HepG2 (cell line): Measurements from ENCODE around the gene PIGV. TPM values are rescaled to one million over a fixed set of nuclear protein-coding genes. Genes with fewer than 3 reads are reported as not detected.

Experiments
- ATAC-seq: fragments of 200-7000 bp; cut with Tn5 transposase; 3 replicates; pipeline ENCODE4 v1.9.1; 2020; ENCODE audit warnings: mild to moderate bottlenecking, moderate library complexity
- BruUV-seq: library from RNA; stranded (reverse); fragments of 400-500 nt; replicated peaks from 2 replicates; lab custom pipeline; 2021; lab: Mats Ljungman, UMichigan
- CTCF ChIA-PET: fragments of 300-600 bp; formaldehyde crosslinking; extraction: SDS; loops from one replicate; lab custom pipeline; 2021; ENCODE audit warnings: low total read pairs, inconsistent platforms, low intra/inter-chr PET ratio; lab: Yijun Ruan, JAX
- POLR2A ChIA-PET: fragments of 350-600 bp; sonication (Branson Sonifier 250); formaldehyde crosslinking; loops from one replicate; lab custom pipeline; 2020; ENCODE audit warnings: antibody characterized with exemption, inconsistent platforms; lab: Yijun Ruan, JAX
- DNase-seq: peaks from one replicate; pipeline ENCODE4 v3.0.0-alpha.2; 2015; ENCODE audit warnings: low spot score
- FAIRE-seq: peaks from 3 replicates; lab custom pipeline; 2011; peaks lifted over from hg19 to GRCh38; lab: Jason Lieb, UNC
- H2AFZ ChIP-seq: one replicate; pipeline ENCODE4 v1.6.1; 2011; ENCODE audit warnings: low read length, inconsistent platforms
- H3K27ac ChIP-seq: fragments of 300-600 bp; 3 replicates; pipeline ENCODE4 v1.8.0; 2011; ENCODE audit warnings: mixed run types, mild to moderate bottlenecking, mixed read lengths, low read length, inconsistent platforms; ENCODE audit not compliant: insufficient read depth; ENCODE audit errors: extremely low read length
- H3K27me3 ChIP-seq, 2 experiments: fragments of 200-600 bp in 1 of 2; 2 replicates in 1 of 2; 3 replicates in 1 of 2; pipeline versions ENCODE4 v1.6.0 to v1.8.0; 2011; ENCODE audit warnings: low read length in 2 of 2, mild to moderate bottlenecking in 2 of 2, moderate library complexity in 2 of 2, inconsistent platforms in 1 of 2; ENCODE audit not compliant: insufficient read depth in 2 of 2, control insufficient read depth in 1 of 2
- H3K36me3 ChIP-seq, 2 experiments: fragments of 200-600 bp in 1 of 2; replicated peaks in 1 of 2; 2 replicates in 1 of 2; 3 replicates in 1 of 2; pipeline versions ENCODE4 v1.5.1 to v1.8.0; 2011; ENCODE audit warnings: low read length in 2 of 2, inconsistent platforms in 1 of 2; ENCODE audit not compliant: insufficient read depth in 2 of 2, control insufficient read depth in 1 of 2
- H3K4me1 ChIP-seq: 2 replicates; pipeline ENCODE4 v1.5.1; 2012; ENCODE audit warnings: low read length, inconsistent platforms; ENCODE audit not compliant: insufficient read depth
- H3K4me2 ChIP-seq: 2 replicates; pipeline ENCODE4 v1.6.0; 2011; ENCODE audit warnings: low read depth, low read length, inconsistent platforms
- H3K4me3 ChIP-seq, 3 experiments: fragments of 200-600 bp in 1 of 3; sonication (generic), shearing (Covaris generic) in 1 of 3; replicated peaks in 1 of 3; 2 replicates each; pipeline ENCODE4 v1.5.1; 2011 to 2016; ENCODE audit warnings: low read length in 3 of 3, inconsistent platforms in 2 of 3, low read depth in 2 of 3, mild to moderate bottlenecking in 2 of 3, control low read depth in 1 of 3, mixed read lengths in 1 of 3; ENCODE audit not compliant: insufficient read depth in 1 of 3
- H3K79me2 ChIP-seq: one replicate; pipeline ENCODE4 v1.6.1; 2011; ENCODE audit warnings: low read length, inconsistent platforms; ENCODE audit not compliant: insufficient read depth
- H3K9ac ChIP-seq: 2 replicates; pipeline ENCODE4 v1.6.0; 2011; ENCODE audit warnings: mild to moderate bottlenecking, low read depth, low read length, inconsistent platforms; ENCODE audit not compliant: insufficient read depth
- H3K9me3 ChIP-seq: 2 replicates; pipeline ENCODE4 v1.5.1; 2012; ENCODE audit warnings: mild to moderate bottlenecking, low read length
- H4K20me1 ChIP-seq: 2 replicates; pipeline ENCODE4 v1.6.0; 2011; ENCODE audit warnings: inconsistent platforms, mild to moderate bottlenecking, low read length, moderate library complexity; ENCODE audit not compliant: insufficient read depth
- CC2D1A ChIP-seq: sonication (generic); formaldehyde crosslinking; IDR thresholded peaks from 2 replicates; pipeline ENCODE4 v1.8.1; 2023; ENCODE audit warnings: mild to moderate bottlenecking, missing genetic modification reagents
- GATAD2A ChIP-seq: IDR thresholded peaks from 2 replicates; pipeline ENCODE4 v1.6.1; 2016
- HDAC1 ChIP-seq: sonication (generic); formaldehyde crosslinking; IDR thresholded peaks from 2 replicates; pipeline ENCODE4 v1.5.1; 2020; ENCODE audit warnings: mild to moderate bottlenecking, missing genetic modification reagents
- HNRNPH1 ChIP-seq: fragments of 200-400 bp; formaldehyde crosslinking; optimal IDR thresholded peaks from 2 replicates; pipeline ENCODE3; 2017; ENCODE audit warnings: mild to moderate bottlenecking, low read depth, low read length
- JDP2 ChIP-seq: sonication (generic); formaldehyde crosslinking; IDR thresholded peaks from 2 replicates; pipeline ENCODE4 v1.8.1; 2022; ENCODE audit warnings: missing genetic modification reagents, borderline replicate concordance
- MAFG ChIP-seq: sonication (generic); formaldehyde crosslinking; IDR thresholded peaks from 2 replicates; pipeline ENCODE4 v1.5.1; 2020; ENCODE audit warnings: mild to moderate bottlenecking, missing genetic modification reagents
- NFE2L1 ChIP-seq: sonication (generic); formaldehyde crosslinking; IDR thresholded peaks from 2 replicates; pipeline ENCODE4 v1.4.0; 2020; ENCODE audit warnings: missing genetic modification reagents, mild to moderate bottlenecking, borderline replicate concordance
- PREB ChIP-seq: sonication (generic); formaldehyde crosslinking; IDR thresholded peaks from 2 replicates; pipeline ENCODE4 v1.4.0; 2020; ENCODE audit warnings: missing genetic modification reagents
- SNAPC5 ChIP-seq: sonication (generic); formaldehyde crosslinking; IDR thresholded peaks from 2 replicates; pipeline ENCODE4 v1.8.1; 2023; ENCODE audit warnings: mild to moderate bottlenecking, missing genetic modification reagents, borderline replicate concordance
- STAG1 ChIP-seq: sonication (generic); formaldehyde crosslinking; IDR thresholded peaks from 2 replicates; pipeline ENCODE4 v1.4.0; 2020; ENCODE audit warnings: missing genetic modification reagents
- TAF15 ChIP-seq: fragments of 200-400 bp; formaldehyde crosslinking; IDR thresholded peaks from one replicate; pipeline ENCODE4 v1.6.1; 2018; ENCODE audit warnings: mild to moderate bottlenecking, low read depth, low read length; ENCODE audit not compliant: poor library complexity, severe bottlenecking
- TARDBP ChIP-seq: sonication (generic); formaldehyde crosslinking; IDR thresholded peaks from 2 replicates; pipeline ENCODE4 v1.8.0; 2022; ENCODE audit warnings: mild to moderate bottlenecking, missing genetic modification reagents
- TBX2 ChIP-seq: sonication (generic); formaldehyde crosslinking; IDR thresholded peaks from 2 replicates; pipeline ENCODE4 v1.5.0; 2020; ENCODE audit warnings: missing genetic modification reagents, mild to moderate bottlenecking, borderline replicate concordance
- THAP11 ChIP-seq: IDR thresholded peaks from 2 replicates; pipeline ENCODE4 v1.6.1; 2016; ENCODE audit warnings: missing biosample characterization, missing genetic modification reagents
- XRCC5 ChIP-seq: fragments of 200-400 bp; formaldehyde crosslinking; optimal IDR thresholded peaks from 2 replicates; pipeline ENCODE3; 2017; ENCODE audit warnings: mild to moderate bottlenecking, low read length
- ZBTB49 ChIP-seq: sonication (generic); formaldehyde crosslinking; IDR thresholded peaks from 2 replicates; pipeline ENCODE4 v1.4.0; 2020; ENCODE audit warnings: missing genetic modification reagents, borderline replicate concordance
- ZFP36L1 ChIP-seq: sonication (generic); formaldehyde crosslinking; IDR thresholded peaks from 2 replicates; pipeline ENCODE4 v1.8.0; 2022; ENCODE audit warnings: mild to moderate bottlenecking, missing genetic modification reagents, moderate library complexity
- ZFP82 ChIP-seq: sonication (generic); formaldehyde crosslinking; IDR thresholded peaks from 2 replicates; pipeline ENCODE4 v1.5.1; 2020; ENCODE audit warnings: mild to moderate bottlenecking, missing genetic modification reagents, borderline replicate concordance
- ZNF207 ChIP-seq: fragments of 450-650 bp; IDR thresholded peaks from 2 replicates; pipeline ENCODE4 v1.6.1; 2016; ENCODE audit warnings: antibody characterized with exemption, borderline replicate concordance
- WGBS: methylation state at CpG from one replicate; pipeline ENCODE4 v1.1.6; 2017; ENCODE audit warnings: low lambda C conversion rate; 5-methylcytosine and 5-hydroxymethylcytosine counted together
- in situ Hi-C: cut with HindIII; loops from 2 replicates; pipeline ENCODE4 v1.10.0; 2017; ENCODE audit warnings: low pct_unique_long_range_greater_than_20kb; ENCODE audit not compliant: extremely low pct_ligation_motif_present
- intact Hi-C: fragments of 100-400 bp; cut with micrococcal nuclease; formaldehyde crosslinking; loops from one replicate; pipeline ENCODE4 v1.10.0; 2022; ENCODE audit not compliant: unreplicated experiment
- polyA plus RNA-seq, 8 experiments: library from polyadenylated mRNA; depleted of rRNA in 3 of 8; stranded (reverse) in 7 of 8; unstranded in 1 of 8; fragments of >200 nt; fragmentation: Illumina TruSeq in 4 of 8; extraction: Trizol in 4 of 8; gene quantifications; 2 replicates each; pipeline versions ENCODE4 v1.2.1 to v1.2.3, GENCODE V29; 2011 to 2016; ENCODE audit warnings: low read depth in 4 of 8, missing spikeins in 1 of 8, mixed read lengths in 1 of 8; ENCODE audit not compliant: insufficient read depth in 1 of 8
- total RNA-seq, 5 experiments: library from RNA; depleted of rRNA; stranded (reverse); fragments of >200 nt; fragmentation: Illumina TruSeq; extraction: Trizol; gene quantifications; 2 replicates each; pipeline ENCODE4 v1.2.3, GENCODE V29; 2016; ENCODE audit warnings: low read depth in 1 of 5

PIGV gene
- total and polyA plus RNA-seq, 2 of the 13 experiments (the other 11 are each of a cell fraction or from before 2014, with no cell fraction given), result 13.5 to 22.7 TPM

- Histone ChIP-seq H3K27me3 (no peaks in the 10 kb centered on the region), H3K9ac (no peak overlapping the region), H3K4me1 (peaks cover 29% of the 10 kb centered on the region), H3K27ac (no peak overlapping the region), H3K79me2 (no peaks in the 10 kb centered on the region), H3K4me3 (no peak overlapping the region), H3K9me3 (no peaks in the 10 kb centered on the region), H2AFZ (no peak overlapping the region), H4K20me1 (no peaks in the 10 kb centered on the region), H3K4me2 (no peak overlapping the region), H3K36me3 (peaks cover 7 to 24% of the 10 kb centered on the region in 2 experiments; a peak in 4 of 5 replicates)
- CTCF ChIA-PET, result no interaction called here
- no peak for DNase-seq
- POLR2A ChIA-PET, result no interaction called here
- BruUV-seq, result no TSS peak
- in situ Hi-C loops, result no loop called here
- FAIRE-seq, result no peak
- intact Hi-C loops, result no loop called here
- TF ChIP-seq TAF15 (no peak), PREB (no peak), STAG1 (CRISPR knock-in tag) (no peak), ZFP82 (no peak), TARDBP (CRISPR knock-in tag) (no peak), SNAPC5 (CRISPR knock-in tag) (no peak), TBX2 (CRISPR knock-in tag) (no peak), MAFG (CRISPR knock-in tag) (no peak), HDAC1 (no peak), ZNF207 (no peak), ZFP36L1 (CRISPR knock-in tag) (no peak), THAP11 (CRISPR knock-in tag) (no peak), JDP2 (CRISPR knock-in tag) (no peak), XRCC5 (no peak), ZBTB49 (CRISPR knock-in tag) (no peak), HNRNPH1 (no peak), GATAD2A (CRISPR knock-in tag) (no peak), CC2D1A (CRISPR knock-in tag) (no peak), NFE2L1 (no peak)
- ATAC-seq, result no peak
- WGBS, result 96% methylated on average over 13 of the region's 13 CpGs
Observed at GRCh38 chr1:26844424-26845196, 56.9 kb downstream of the PIGV start.
